ENCODE results near the gene DRC3.

- TF ChIP-seq, protein P1, sequence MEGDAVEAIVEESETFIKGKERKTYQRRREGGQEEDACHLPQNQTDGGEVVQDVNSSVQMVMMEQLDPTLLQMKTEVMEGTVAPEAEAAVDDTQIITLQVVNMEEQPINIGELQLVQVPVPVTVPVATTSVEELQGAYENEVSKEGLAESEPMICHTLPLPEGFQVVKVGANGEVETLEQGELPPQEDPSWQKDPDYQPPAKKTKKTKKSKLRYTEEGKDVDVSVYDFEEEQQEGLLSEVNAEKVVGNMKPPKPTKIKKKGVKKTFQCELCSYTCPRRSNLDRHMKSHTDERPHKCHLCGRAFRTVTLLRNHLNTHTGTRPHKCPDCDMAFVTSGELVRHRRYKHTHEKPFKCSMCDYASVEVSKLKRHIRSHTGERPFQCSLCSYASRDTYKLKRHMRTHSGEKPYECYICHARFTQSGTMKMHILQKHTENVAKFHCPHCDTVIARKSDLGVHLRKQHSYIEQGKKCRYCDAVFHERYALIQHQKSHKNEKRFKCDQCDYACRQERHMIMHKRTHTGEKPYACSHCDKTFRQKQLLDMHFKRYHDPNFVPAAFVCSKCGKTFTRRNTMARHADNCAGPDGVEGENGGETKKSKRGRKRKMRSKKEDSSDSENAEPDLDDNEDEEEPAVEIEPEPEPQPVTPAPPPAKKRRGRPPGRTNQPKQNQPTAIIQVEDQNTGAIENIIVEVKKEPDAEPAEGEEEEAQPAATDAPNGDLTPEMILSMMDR (conservative IDR thresholded peaks at IDR 0.05 in 1 of 2, IDR thresholded peaks at IDR 0.05 in 1 of 2; ENCODE audit: extremely low read depth in 1 of 2, insufficient read depth in 1 of 2, low read depth in 1 of 2, low read length in 2 of 2), result no peak
- no peak for TF ChIP-seq EZH2 (IDR thresholded peaks at IDR 0.05; ENCODE audit: borderline replicate concordance, low read length)
Observed at GRCh38 chr17:17963066-17963465, 9.6 kb upstream of the DRC3 start.
